Immature natural killer cell (primary cell): ENCODE measurements around the gene KCNMA1. TPM values are rescaled to one million over a fixed set of nuclear protein-coding genes. Genes with fewer than 3 reads are reported as not detected.
A peak's percentile ranks its signal among the peaks of the same experiment; 100 is the strongest.

Experiments
- DNase-seq, 3 donors: peaks; one replicate each; pipeline ENCODE4 v3.0.0; 2022; ENCODE audit warnings: mixed read lengths in 1 of 3
- H3K27ac Mint-ChIP-seq, 6 donors: one replicate each; pipeline ENCODE4 v1.8.0; 2020; ENCODE audit warnings: mixed read lengths in 6 of 6, mild to moderate bottlenecking in 5 of 6, inconsistent platforms in 4 of 6, moderate library complexity in 3 of 6
- H3K27me3 Mint-ChIP-seq, 3 donors: one replicate each; pipeline ENCODE4 v1.8.0; 2020 to 2021; ENCODE audit warnings: low read depth in 3 of 3, mild to moderate bottlenecking in 3 of 3, mixed read lengths in 3 of 3, moderate library complexity in 3 of 3, inconsistent platforms in 1 of 3
- H3K36me3 Mint-ChIP-seq, 3 donors: one replicate each; pipeline ENCODE4 v1.8.0; 2020; ENCODE audit warnings: mixed read lengths in 3 of 3, inconsistent platforms in 2 of 3, mild to moderate bottlenecking in 2 of 3
- H3K4me1 Mint-ChIP-seq, 2 donors: one replicate each; pipeline ENCODE4 v1.8.0; 2020; ENCODE audit warnings: inconsistent platforms in 2 of 2, mild to moderate bottlenecking in 2 of 2, mixed read lengths in 2 of 2, moderate library complexity in 1 of 2
- H3K4me3 Mint-ChIP-seq, 5 donors: one replicate each; pipeline ENCODE4 v1.8.0; 2020; ENCODE audit warnings: mild to moderate bottlenecking in 5 of 5, mixed read lengths in 5 of 5, inconsistent platforms in 3 of 5, moderate library complexity in 3 of 5
- H3K9me3 Mint-ChIP-seq, 6 donors: one replicate each; pipeline ENCODE4 v1.8.0; 2020; ENCODE audit warnings: mild to moderate bottlenecking in 6 of 6, mixed read lengths in 6 of 6, inconsistent platforms in 4 of 6, moderate library complexity in 3 of 6
- polyA plus RNA-seq, 3 donors: library from polyadenylated mRNA; unstranded; fragments of 300-500 nt; fragmentation: Illumina TruSeq; gene quantifications; one replicate each; pipeline ENCODE4 v1.2.3, GENCODE V29; 2021

Gene KCNMA1
- polyA plus RNA-seq, 3 donors from 2014 or later, result not detected

DNA sequence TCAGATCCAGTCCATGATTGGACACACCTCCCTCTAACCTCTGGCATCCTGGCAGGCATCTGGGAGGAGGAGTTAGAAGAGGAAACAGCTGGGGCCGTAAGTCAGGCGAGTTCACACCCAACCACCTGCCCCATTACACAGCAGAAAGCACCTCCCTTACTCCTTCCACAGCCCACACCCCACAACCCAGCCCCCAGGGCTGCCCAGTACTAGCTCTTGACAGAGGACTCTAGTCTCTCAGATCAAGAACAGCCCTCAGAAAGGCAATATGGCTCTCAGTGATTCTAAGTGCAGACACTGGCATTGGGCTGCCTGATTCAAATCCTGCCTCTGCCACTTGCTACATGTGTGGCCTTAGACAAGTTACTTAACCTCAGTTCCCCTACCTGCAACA lies 34.1 kb downstream of the KCNMA1 start:
- Mint-ChIP-seq H3K27me3 (peaks cover 0 to 5% (median 0%) of the 10 kb centered on the region in 3 donors), H3K36me3 (no peaks in the 10 kb centered on the region), H3K9me3 (no peaks in the 10 kb centered on the region), H3K4me3 (peak overlapping the region in 2 of 5 donors; percentile 18 to 51), H3K27ac (peak overlapping the region in 2 of 6 donors; percentile 17 to 43), H3K4me1 (peaks cover 18 to 20% of the 10 kb centered on the region in 2 donors)
- no peak for DNase-seq

DNA sequence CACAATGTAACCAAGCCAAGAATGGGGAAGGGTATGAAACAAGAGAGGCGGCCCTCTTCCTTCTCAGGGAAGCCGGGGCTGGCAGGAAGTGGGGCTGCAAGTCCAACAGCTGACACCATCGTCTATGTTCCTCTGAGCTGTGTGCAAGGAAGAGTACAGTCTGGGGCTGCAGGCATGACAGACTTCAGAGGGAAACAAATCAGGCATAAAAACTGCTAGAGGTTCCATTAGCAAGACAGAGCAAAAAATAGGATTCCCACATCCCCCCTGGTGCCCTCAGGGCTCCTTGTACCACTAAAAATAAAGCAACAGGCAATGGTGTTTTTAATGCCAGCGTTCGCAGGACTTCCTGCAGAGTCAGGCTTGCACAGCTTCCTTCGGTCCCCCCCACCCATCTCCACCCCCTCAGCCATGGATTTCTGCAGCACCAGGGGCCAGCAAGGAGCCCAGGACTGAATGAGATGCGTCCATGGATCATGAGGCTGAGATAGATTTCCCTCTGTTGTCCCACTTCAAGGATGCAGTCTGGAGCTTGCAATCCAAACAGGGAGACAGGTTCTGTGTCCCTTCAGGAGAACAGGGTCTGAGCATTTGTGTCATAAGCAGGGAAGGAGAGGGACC lies 34.6 kb downstream of the KCNMA1 start:
- H3K4me3 Mint-ChIP-seq, result peak overlapping the region; percentile 20 to 61 (median 42)
- H3K27ac Mint-ChIP-seq, result peak overlapping the region in 3 of 6 donors; percentile 33 to 58 (median 56)
- H3K9me3 Mint-ChIP-seq, result no peaks in the 10 kb centered on the region
- DNase-seq, result no peak
- peaks cover 18 to 20% of the 10 kb centered on the region in 2 donors for H3K4me1 Mint-ChIP-seq
- H3K36me3 Mint-ChIP-seq, result no peaks in the 10 kb centered on the region
- peaks cover 0 to 2% (median 1%) of the 10 kb centered on the region in 3 donors for H3K27me3 Mint-ChIP-seq

DNA sequence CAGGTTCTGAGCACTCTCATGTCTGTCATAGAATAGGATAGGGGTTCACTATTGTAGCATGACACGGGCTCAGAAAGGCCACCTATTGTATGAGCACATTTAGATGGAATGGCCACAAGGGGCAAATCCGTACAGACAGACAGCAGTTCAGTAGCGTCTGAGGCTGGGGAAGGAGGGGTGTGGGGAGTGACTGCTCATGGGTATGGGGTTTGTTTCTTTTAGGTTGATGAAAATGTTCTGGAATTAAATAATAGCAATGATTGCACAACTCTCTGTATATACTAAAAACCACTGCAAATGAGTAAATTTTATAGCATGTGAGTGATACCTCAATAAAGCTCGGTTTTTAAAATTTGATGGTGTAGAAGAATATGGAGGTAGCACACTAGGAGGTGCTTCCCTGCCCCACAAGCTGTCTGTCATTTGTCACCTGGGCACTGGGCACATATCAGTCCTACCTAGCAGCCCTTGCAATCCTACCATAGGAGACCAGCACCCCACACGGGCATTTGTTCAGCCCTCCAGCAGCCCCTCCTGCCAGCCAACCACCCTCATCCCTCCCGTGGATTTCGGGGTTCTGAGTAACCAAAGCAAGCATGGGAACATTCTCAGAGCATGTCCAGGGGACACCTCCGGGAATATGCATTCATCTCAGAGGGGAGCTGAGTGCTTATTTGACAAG lies 35.2 kb downstream of the KCNMA1 start:
- Mint-ChIP-seq H3K36me3 (no peaks in the 10 kb centered on the region), H3K27me3 (peaks cover 0 to 2% (median 1%) of the 10 kb centered on the region in 3 donors), H3K27ac (peak overlapping the region in 3 of 6 donors; percentile 33 to 58 (median 56)), H3K4me3 (peak overlapping the region in 2 of 5 donors; percentile 51 to 61), H3K4me1 (peaks cover 18 to 20% of the 10 kb centered on the region in 2 donors), H3K9me3 (no peaks in the 10 kb centered on the region)
- no peak for DNase-seq

- Mint-ChIP-seq H3K4me1 (peaks cover 18 to 20% of the 10 kb centered on the region in 2 donors), H3K4me3 (no peak overlapping the region), H3K27me3 (peaks cover 0 to 2% (median 1%) of the 10 kb centered on the region in 3 donors), H3K27ac (no peak overlapping the region), H3K36me3 (no peaks in the 10 kb centered on the region), H3K9me3 (no peaks in the 10 kb centered on the region)
- DNase-seq, result no peak
Observed at GRCh38 chr10:77601488-77601887, 36.1 kb downstream of the KCNMA1 start.

GRCh38 chr10:77600640-77601039 lies 37.0 kb downstream of the KCNMA1 start:
- Mint-ChIP-seq H3K27me3 (peaks cover 0 to 3% (median 2%) of the 10 kb centered on the region in 3 donors), H3K27ac (no peak overlapping the region), H3K9me3 (no peaks in the 10 kb centered on the region), H3K36me3 (no peaks in the 10 kb centered on the region), H3K4me1 (peaks cover 18 to 20% of the 10 kb centered on the region in 2 donors), H3K4me3 (no peak overlapping the region)
- no peak for DNase-seq

GRCh38 chr10:77599651-77600050 lies 38.0 kb downstream of the KCNMA1 start:
- no peak overlapping the region for H3K4me3 Mint-ChIP-seq
- DNase-seq, result no peak
- no peak overlapping the region for H3K27ac Mint-ChIP-seq
- peaks cover 0 to 3% (median 2%) of the 10 kb centered on the region in 3 donors for H3K27me3 Mint-ChIP-seq
- H3K36me3 Mint-ChIP-seq, result no peaks in the 10 kb centered on the region
- peaks cover 18 to 20% of the 10 kb centered on the region in 2 donors for H3K4me1 Mint-ChIP-seq
- H3K9me3 Mint-ChIP-seq, result no peaks in the 10 kb centered on the region

DNA sequence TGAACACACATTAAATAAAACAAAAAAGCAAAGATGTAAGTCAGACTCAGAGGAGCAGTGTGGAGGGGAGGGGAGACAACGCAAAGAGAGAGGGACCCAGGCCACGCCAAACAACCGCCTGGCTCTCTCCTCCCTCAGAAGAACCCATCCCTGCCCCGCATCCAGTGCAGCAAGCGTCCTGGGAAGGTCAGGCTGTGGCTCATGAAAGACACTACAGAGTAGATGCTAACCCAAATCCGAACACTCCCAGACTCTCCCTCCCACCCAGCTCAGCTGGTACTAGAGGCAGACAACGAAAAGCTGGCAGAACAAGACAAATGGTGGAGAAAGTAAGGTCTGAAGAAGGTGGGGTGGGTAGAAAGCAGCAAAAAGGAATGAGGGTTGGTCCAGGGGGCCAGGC lies 39.0 kb downstream of the KCNMA1 start:
- no peaks in the 10 kb centered on the region for H3K36me3 Mint-ChIP-seq
- peaks cover 0 to 5% (median 4%) of the 10 kb centered on the region in 3 donors for H3K27me3 Mint-ChIP-seq
- H3K4me3 Mint-ChIP-seq, result no peak overlapping the region
- no peak overlapping the region for H3K27ac Mint-ChIP-seq
- no peak for DNase-seq
- H3K4me1 Mint-ChIP-seq, result peaks cover 12% of the 10 kb centered on the region in 2 donors
- no peaks in the 10 kb centered on the region for H3K9me3 Mint-ChIP-seq

- Mint-ChIP-seq H3K9me3 (no peaks in the 10 kb centered on the region), H3K27me3 (peaks cover 0 to 5% (median 5%) of the 10 kb centered on the region in 3 donors), H3K27ac (no peak overlapping the region), H3K4me1 (peaks cover 1 to 2% of the 10 kb centered on the region in 2 donors), H3K36me3 (no peaks in the 10 kb centered on the region), H3K4me3 (no peak overlapping the region)
- DNase-seq, result no peak
Observed at GRCh38 chr10:77597560-77597959, 40.0 kb downstream of the KCNMA1 start.

- H3K4me3 Mint-ChIP-seq, result no peak overlapping the region
- no peaks in the 10 kb centered on the region for H3K9me3 Mint-ChIP-seq
- H3K27ac Mint-ChIP-seq, result no peak overlapping the region
- H3K27me3 Mint-ChIP-seq, result peaks cover 0 to 5% (median 5%) of the 10 kb centered on the region in 3 donors
- H3K36me3 Mint-ChIP-seq, result no peaks in the 10 kb centered on the region
- H3K4me1 Mint-ChIP-seq, result no peaks in the 10 kb centered on the region
- DNase-seq, result no peak
Observed at GRCh38 chr10:77594471-77594783, 43.2 kb downstream of the KCNMA1 start.

DNA sequence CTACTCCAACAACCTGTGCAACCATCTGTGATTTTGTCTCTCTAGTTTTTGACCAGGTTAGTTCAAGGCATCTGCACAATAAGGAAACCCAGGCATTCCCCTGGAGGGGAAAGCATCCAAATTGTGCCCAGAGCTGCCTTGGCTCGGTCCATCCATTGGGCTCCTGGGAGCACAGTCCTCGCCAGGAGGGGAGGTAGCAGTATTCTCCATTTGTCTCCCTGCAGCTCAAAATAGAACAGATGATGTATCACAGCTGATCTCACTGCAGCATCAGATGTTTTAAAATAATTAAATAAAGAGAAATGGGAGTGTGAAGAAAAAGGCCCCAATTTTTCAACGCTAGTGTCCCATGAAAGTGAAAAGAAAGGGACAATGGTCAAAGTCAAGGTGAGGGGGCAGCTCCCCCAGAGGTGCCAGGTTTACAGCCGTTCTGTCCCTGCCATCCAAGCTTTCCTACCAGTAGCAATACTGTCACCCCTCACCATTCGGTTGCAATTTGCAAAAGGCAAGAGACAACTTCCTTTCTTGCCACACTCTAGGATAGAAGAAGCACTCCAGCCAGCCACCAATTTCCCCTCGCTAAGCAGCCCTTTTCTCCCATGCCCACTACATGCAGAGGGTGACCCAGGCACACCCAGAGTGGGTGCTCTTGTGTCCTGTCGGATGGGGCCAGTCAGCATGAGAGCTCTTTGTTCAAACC lies 43.7 kb downstream of the KCNMA1 start:
- Mint-ChIP-seq H3K4me1 (no peaks in the 10 kb centered on the region), H3K4me3 (no peak overlapping the region), H3K9me3 (no peaks in the 10 kb centered on the region), H3K27me3 (peaks cover 0 to 5% (median 5%) of the 10 kb centered on the region in 3 donors), H3K36me3 (no peaks in the 10 kb centered on the region), H3K27ac (no peak overlapping the region)
- DNase-seq, result no peak

DNA sequence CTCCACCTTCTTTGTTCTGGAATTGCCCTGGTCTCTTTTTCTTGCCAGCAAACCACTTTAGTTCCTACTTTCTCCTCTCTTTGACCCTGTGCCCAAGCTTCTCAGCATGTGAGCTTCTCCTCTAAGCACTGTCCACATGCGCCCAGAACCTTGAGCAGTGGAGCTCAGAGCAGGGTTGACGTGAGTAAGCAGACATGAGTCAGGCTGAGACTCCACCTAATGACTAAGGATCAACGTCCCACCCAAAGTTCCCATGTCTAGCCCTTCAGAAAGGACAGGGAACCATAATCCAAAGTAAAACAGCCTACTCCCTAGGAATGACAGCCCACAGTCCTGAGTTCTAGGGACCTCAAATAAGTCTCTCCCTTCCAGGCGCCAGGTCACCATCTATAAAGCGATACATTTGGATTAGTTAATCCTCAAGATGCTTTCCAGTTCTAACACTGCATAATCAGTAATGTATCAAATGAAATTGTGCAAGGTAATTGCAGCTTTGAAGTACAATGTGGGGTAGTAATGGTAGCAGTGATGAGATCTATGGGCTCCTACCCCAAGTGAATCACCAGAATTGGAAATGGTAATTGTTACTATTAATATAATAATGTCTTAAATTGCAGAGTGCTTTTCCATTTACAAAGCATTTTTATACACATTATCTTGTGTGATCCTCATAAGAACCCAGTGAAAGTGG lies 44.5 kb downstream of the KCNMA1 start:
- Mint-ChIP-seq H3K4me3 (no peak overlapping the region), H3K36me3 (no peaks in the 10 kb centered on the region), H3K9me3 (no peaks in the 10 kb centered on the region), H3K4me1 (no peaks in the 10 kb centered on the region), H3K27me3 (peaks cover 0 to 3% (median 3%) of the 10 kb centered on the region in 3 donors), H3K27ac (no peak overlapping the region)
- no peak for DNase-seq

DNA sequence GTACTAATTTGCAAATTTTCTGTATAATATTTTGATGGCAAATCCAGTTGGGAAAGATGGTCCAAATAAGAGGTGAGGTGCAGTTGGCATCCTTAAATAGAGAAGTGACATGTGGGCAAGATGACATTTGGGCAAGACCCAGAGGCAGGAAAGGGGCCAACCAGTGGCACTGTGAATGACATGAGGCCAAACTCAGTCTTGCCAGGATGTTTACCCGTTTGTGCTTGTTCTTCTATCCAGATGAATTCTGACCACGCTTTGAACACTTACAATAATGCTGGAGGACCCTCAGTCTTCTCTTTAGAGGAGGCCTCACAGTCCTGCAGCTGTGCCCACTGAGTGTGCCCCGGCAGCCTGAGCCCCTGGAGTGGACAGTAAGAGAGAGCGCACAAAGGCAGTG lies 45.1 kb downstream of the KCNMA1 start:
- H3K9me3 Mint-ChIP-seq, result no peaks in the 10 kb centered on the region
- H3K4me3 Mint-ChIP-seq, result no peak overlapping the region
- no peaks in the 10 kb centered on the region for H3K4me1 Mint-ChIP-seq
- no peak overlapping the region for H3K27ac Mint-ChIP-seq
- no peaks in the 10 kb centered on the region for H3K36me3 Mint-ChIP-seq
- no peak for DNase-seq
- H3K27me3 Mint-ChIP-seq, result peaks cover 0 to 3% (median 3%) of the 10 kb centered on the region in 3 donors

DNA sequence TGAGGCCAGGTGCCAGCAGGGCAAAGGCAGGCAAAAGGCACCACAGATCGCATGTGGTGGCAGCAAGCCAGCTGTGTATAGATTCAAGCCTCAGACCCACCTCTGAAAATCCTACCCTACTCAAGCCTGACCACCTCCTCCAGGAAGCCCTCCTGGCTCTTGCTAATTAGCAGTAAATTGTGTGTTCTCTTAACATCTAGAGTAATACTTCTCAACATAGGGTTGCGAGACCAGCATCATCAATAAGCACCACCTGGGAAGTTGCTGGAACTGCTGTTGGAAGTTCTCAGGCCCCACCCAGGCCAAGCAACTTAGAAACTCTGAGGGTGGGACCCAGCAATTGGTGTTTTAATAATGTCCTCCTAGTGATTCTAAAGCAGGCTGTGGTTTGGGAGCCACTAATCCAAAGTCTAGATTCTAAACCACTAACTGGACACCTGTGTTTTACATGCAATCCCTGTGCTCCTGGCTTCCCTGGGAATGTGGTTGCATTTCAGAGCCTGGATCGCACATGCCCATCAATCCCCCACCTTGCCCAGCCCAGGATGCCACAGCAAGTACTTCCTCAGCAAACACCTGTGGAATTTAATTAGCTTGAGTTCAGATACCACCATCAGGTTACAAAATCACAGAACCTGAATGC lies 46.2 kb downstream of the KCNMA1 start:
- no peaks in the 10 kb centered on the region for H3K36me3 Mint-ChIP-seq
- H3K27ac Mint-ChIP-seq, result no peak overlapping the region
- H3K4me3 Mint-ChIP-seq, result no peak overlapping the region
- peaks cover 0 to 3% (median 3%) of the 10 kb centered on the region in 3 donors for H3K27me3 Mint-ChIP-seq
- no peaks in the 10 kb centered on the region for H3K9me3 Mint-ChIP-seq
- no peak for DNase-seq
- no peaks in the 10 kb centered on the region for H3K4me1 Mint-ChIP-seq
